ENCODE data around the gene UFSP2.
A peak's percentile ranks its signal among the peaks of the same experiment; 100 is the strongest.

UFSP2 gene

DNA sequence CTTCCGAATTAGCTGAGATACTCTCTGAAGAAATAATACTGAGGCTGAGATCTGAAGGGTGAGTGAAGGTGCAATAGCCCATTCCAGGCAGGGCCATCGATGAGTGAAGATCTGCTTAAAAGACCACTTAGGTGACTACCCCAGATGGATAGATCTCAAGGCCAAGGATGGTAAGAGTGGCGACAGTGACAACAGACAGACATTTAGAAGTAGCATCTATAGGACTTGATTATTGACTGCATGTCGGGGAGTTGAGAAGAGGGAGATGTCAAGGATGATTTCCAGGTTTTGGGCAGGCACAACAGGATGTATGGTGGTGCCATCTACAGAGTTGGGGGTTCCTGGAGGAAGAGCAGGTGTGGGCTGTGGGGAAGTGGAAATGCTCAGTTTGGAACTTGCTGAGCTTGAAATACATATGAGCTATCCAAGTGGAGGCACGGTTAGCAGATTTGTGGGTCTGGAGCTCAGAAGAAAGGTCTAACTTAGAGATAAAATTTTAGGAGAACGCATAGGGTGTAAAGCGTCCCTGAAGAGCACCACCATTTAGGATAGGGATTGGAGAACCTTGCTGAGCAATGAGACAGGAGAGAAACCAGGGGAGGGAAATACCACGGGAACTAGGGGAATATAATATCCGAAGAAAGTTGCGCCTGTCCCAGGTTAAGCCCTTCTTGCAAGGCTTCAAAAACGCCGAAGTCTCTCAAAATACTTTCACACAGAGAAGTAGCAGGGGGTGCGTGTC lies 688 bp downstream of the UFSP2 start:
- no peak for DNase-seq

GRCh38 chr4:185421366-185422124 lies 4.2 kb downstream of the UFSP2 start:
- DNase-seq = peak; percentile 30

- no peak for DNase-seq
Measured at GRCh38 chr4:185416955-185417354, 8.8 kb downstream of the UFSP2 start.

GRCh38 chr4:185412412-185412811 lies 13.4 kb downstream of the UFSP2 start:
- DNase-seq = no peak

GRCh38 chr4:185411849-185412248 lies 13.9 kb downstream of the UFSP2 start:
- no peak for DNase-seq

DNA sequence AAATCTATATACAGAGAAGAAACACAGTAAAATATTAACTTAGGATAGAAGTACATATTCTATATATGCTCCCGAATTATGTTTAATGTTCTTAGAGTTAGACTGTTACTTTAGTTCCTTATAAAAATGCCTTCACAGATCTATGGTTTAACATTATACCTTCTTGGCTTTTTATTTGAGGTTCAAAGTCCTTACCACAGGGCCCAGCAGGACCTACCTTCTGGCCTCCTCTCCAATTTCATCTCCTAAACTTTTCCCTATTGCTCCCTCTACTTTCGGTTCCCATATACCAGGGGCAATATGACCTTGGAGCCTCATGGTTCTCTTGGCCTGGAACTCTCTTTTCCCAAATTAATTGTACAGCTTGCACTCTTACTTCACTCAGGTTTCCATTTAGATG lies 17.3 kb downstream of the UFSP2 start:
- DNase-seq = no peak

GRCh38 chr4:185405296-185405999 lies 20.3 kb downstream of the UFSP2 start:
- DNase-seq = no peak

DNA sequence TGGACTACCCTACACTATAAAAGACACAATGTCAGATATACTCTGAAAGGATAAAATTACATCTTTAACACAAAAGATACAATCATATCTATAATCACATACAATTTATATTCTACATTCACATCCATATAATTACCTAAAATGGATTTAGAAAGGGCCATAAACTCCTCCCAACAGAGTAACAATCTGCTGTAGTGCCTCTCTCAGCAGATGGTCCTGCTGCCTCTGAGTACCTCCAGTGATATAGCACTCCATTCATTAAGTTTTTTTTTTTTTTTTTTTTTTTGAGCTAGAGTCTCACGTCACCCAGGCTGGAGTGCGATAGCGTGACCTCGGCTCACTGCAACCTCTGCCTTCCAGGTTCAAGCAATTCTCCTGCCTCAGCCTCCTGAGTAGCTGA lies 21.7 kb downstream of the UFSP2 start:
- DNase-seq = no peak

GRCh38 chr4:185399466-185399865 lies 26.3 kb downstream of the UFSP2 start:
- no peak for DNase-seq

DNA sequence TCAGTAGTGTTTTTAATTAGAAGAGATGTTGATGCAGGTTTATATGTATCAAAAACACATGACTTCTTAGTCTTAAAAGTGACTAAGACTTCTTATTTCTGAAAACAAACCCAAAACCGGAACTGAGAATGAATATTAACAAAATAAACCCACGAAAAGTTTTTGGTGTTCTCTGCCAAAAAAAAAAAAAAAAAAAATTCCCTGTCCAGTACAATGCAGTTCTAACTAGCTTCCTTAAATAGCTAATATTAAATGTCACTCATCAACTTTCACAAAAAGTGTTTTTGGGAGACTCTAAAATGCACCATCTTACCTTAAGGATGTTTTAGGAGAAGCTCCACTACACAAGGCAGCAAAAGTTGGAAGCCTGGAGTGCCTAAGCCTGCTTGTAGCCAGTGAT lies 27.1 kb downstream of the UFSP2 start:
- DNase-seq = no peak

GRCh38 chr4:185396724-185397385 lies 28.9 kb downstream of the UFSP2 start, which contains the start of gene ANKRD37:
Gene ANKRD37, plus strand, starts transcription at chr4:185396841. Its CDS starts 83 bp downstream, at chr4:185396924.
- DNase-seq = no peak

- DNase-seq = peak; percentile 98
Measured at GRCh38 chr4:185395956-185396723, 29.6 kb downstream of the UFSP2 start.

- no peak for DNase-seq
Measured at GRCh38 chr4:185395238-185395955, 30.4 kb downstream of the UFSP2 start, which contains the start of gene LRP2BP. Gene LRP2BP, minus strand, starts transcription at chr4:185395924. Its CDS starts 17,738 bp downstream, at chr4:185378186.

GRCh38 chr4:185394568-185395237 lies 31.1 kb downstream of the UFSP2 start:
- no peak for DNase-seq

DNA sequence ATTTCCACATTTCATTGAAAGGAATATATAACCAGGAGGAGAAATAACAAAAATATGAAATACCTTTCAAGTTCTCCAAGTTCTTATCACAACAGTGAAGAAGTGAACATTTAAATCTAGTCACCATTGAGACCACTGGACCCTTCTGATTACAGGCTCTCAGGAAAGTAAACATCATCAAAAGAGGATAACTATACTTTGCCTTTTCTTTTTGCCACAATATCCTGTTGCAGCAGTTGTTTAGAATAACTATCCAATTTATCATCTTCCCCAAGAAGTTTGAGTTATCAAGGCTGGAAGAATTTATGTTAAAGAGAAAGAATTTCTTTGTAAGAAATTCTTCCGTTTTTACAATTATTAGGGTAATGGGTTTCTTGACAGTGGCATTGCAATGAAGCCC lies 33.6 kb downstream of the UFSP2 start:
- no peak for DNase-seq

- DNase-seq = peak; percentile 41
Measured at GRCh38 chr4:185390941-185391340, 34.8 kb downstream of the UFSP2 start.

GRCh38 chr4:185387957-185388356 lies 37.8 kb downstream of the UFSP2 start:
- DNase-seq = no peak

DNA sequence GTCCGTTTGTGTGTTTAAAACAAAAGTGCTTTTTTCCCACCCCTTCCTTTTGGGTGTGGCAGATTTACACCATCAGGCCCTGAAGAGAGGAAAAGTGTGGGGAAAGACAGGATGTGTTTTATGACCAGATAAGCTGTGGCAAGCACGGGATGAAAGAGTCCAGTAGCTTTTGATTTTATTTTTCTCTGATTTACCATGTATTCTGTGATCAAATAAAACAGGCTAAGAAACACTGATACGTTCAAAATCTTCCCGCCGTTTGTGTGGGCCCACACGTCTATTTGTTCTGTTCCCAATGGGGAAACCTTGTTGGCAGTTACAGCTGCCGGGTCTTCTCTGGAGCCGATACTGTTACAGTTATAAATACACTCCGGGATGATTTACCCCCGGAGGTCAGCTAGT lies 40.8 kb downstream of the UFSP2 start:
- no peak for DNase-seq

DNA sequence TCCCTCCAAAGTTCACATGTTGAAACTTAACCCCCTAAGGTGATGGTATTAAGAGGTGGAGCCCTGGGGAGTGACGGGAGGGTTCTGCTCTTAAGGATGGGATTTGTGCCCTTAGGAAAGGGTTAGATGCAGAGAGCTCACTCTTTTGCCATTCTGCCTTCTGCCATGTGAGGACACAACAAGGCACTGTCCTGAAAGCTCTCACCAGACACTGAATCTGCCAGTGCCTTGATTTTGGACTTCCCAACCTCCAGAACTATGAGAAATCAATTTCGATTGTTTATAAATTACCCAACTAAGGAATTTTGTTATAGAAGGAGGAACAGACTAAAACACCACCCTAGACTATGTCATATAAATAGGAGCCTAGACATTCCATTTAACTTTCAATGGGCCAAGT lies 41.7 kb downstream of the UFSP2 start:
- no peak for DNase-seq

GRCh38 chr4:185383451-185383850 lies 42.3 kb downstream of the UFSP2 start:
- DNase-seq = no peak

GRCh38 chr4:185382754-185383153 lies 43.0 kb downstream of the UFSP2 start:
- DNase-seq = no peak
